ENCODE results near the gene HTR2C.

The HTR2C gene

GRCh38 chrX:114798907-114799306 lies 215.0 kb downstream of the HTR2C start:
- Histone ChIP-seq H3K27ac (no peak overlapping the region), H3K27me3 (no peaks in the 10 kb centered on the region), H3K9me3 (no peaks in the 10 kb centered on the region), H3K4me1 (ENCODE audit: control insufficient read depth in 1 of 2, insufficient read depth in 1 of 2, low read depth in 1 of 2, low read length in 1 of 2) (no peaks in the 10 kb centered on the region), H3K4me3 (ENCODE audit: low read depth in 1 of 2, low read length in 1 of 2) (no peak overlapping the region), H3K36me3 (no peaks in the 10 kb centered on the region)
- TF ChIP-seq CTCF (IDR thresholded peaks at IDR 0.05), result no peak

- Histone ChIP-seq H3K4me3 (ENCODE audit: low read depth in 1 of 2, low read length in 1 of 2) (no peak overlapping the region), H3K27ac (no peak overlapping the region), H3K4me1 (ENCODE audit: control insufficient read depth in 1 of 2, insufficient read depth in 1 of 2, low read depth in 1 of 2, low read length in 1 of 2) (no peaks in the 10 kb centered on the region), H3K36me3 (no peaks in the 10 kb centered on the region), H3K27me3 (no peaks in the 10 kb centered on the region), H3K9me3 (no peaks in the 10 kb centered on the region)
- TF ChIP-seq CTCF (IDR thresholded peaks at IDR 0.05), result no peak
These were observed 216.8 kb downstream of the HTR2C start for GRCh38 chrX:114800719-114801118.

- no peak for TF ChIP-seq CTCF (IDR thresholded peaks at IDR 0.05)
- no peak overlapping the region for H3K4me3 ChIP-seq (ENCODE audit: low read depth in 1 of 2, low read length in 1 of 2)
- H3K4me1 ChIP-seq (ENCODE audit: control insufficient read depth in 1 of 2, insufficient read depth in 1 of 2, low read depth in 1 of 2, low read length in 1 of 2), result no peaks in the 10 kb centered on the region
- H3K36me3 ChIP-seq, result no peaks in the 10 kb centered on the region
- no peaks in the 10 kb centered on the region for H3K9me3 ChIP-seq
- H3K27me3 ChIP-seq, result no peaks in the 10 kb centered on the region
- no peak overlapping the region for H3K27ac ChIP-seq
These were observed 235.6 kb downstream of the HTR2C start for GRCh38 chrX:114819509-114819908.

- Histone ChIP-seq H3K27ac (no peak overlapping the region), H3K9me3 (no peaks in the 10 kb centered on the region)
These were observed 257.2 kb downstream of the HTR2C start for GRCh38 chrX:114841051-114841450.

GRCh38 chrX:114842181-114842580 lies 258.3 kb downstream of the HTR2C start:
- Histone ChIP-seq H3K4me1 (ENCODE audit: control insufficient read depth in 1 of 2, insufficient read depth in 1 of 2, low read depth in 1 of 2, low read length in 1 of 2) (no peaks in the 10 kb centered on the region), H3K4me3 (ENCODE audit: low read depth in 1 of 2, low read length in 1 of 2) (no peak overlapping the region)
- TF ChIP-seq CTCF (IDR thresholded peaks at IDR 0.05), result no peak

More at GRCh38 chrX:114841051-114841450, 257.2 kb downstream of the HTR2C start:
- no peaks in the 10 kb centered on the region for H3K4me1 ChIP-seq (ENCODE audit: control insufficient read depth in 1 of 2, insufficient read depth in 1 of 2, low read depth in 1 of 2, low read length in 1 of 2)
- no peaks in the 10 kb centered on the region for H3K36me3 ChIP-seq
- no peaks in the 10 kb centered on the region for H3K27me3 ChIP-seq
- TF ChIP-seq CTCF (IDR thresholded peaks at IDR 0.05), result no peak
- no peak overlapping the region for H3K4me3 ChIP-seq (ENCODE audit: low read depth in 1 of 2, low read length in 1 of 2)

GRCh38 chrX:114889481-114889880 lies 305.6 kb downstream of the HTR2C start:
- Histone ChIP-seq H3K36me3 (no peaks in the 10 kb centered on the region), H3K4me1 (ENCODE audit: control insufficient read depth in 1 of 2, insufficient read depth in 1 of 2, low read depth in 1 of 2, low read length in 1 of 2) (no peaks in the 10 kb centered on the region), H3K27me3 (no peaks in the 10 kb centered on the region), H3K9me3 (no peaks in the 10 kb centered on the region), H3K4me3 (ENCODE audit: low read depth in 1 of 2, low read length in 1 of 2) (no peak overlapping the region), H3K27ac (no peak overlapping the region)
- TF ChIP-seq CTCF (IDR thresholded peaks at IDR 0.05), result no peak

More at GRCh38 chrX:114842181-114842580, 258.3 kb downstream of the HTR2C start:
- Histone ChIP-seq H3K36me3 (no peaks in the 10 kb centered on the region), H3K9me3 (no peaks in the 10 kb centered on the region), H3K27ac (no peak overlapping the region), H3K27me3 (no peaks in the 10 kb centered on the region)

Data from neutrophil (primary cell).